Calu3 (cell line): ENCODE data around the gene MMAB. TPM values are rescaled to one million over a fixed set of nuclear protein-coding genes. Genes with fewer than 3 reads are reported as not detected.

Source experiments
- BruUV-seq: library from RNA; stranded (reverse); fragments of 400-500 nt; replicated peaks from 2 replicates; lab custom pipeline; 2021; lab: Mats Ljungman, UMichigan
- CTCF ChIA-PET: fragments of 300-600 bp; sonication (Branson Sonifier 250); formaldehyde crosslinking; loops from one replicate; lab custom pipeline; 2022; ENCODE audit warnings: antibody characterized with exemption; lab: Charles Lee
- DNase-seq: peaks from one replicate; pipeline ENCODE4 v3.0.0; 2022
- H3K27ac Mint-ChIP-seq: one replicate; pipeline ENCODE4 v1.8.0; 2022; ENCODE audit warnings: mixed read lengths; ENCODE audit not compliant: unreplicated experiment
- H3K27me3 Mint-ChIP-seq: one replicate; pipeline ENCODE4 v1.8.0; 2022; ENCODE audit warnings: mixed read lengths; ENCODE audit not compliant: unreplicated experiment
- H3K36me3 Mint-ChIP-seq: one replicate; pipeline ENCODE4 v1.8.0; 2022; ENCODE audit warnings: mild to moderate bottlenecking, moderate library complexity, mixed read lengths; ENCODE audit not compliant: insufficient read depth, unreplicated experiment
- H3K4me1 Mint-ChIP-seq: one replicate; pipeline ENCODE4 v1.8.0; 2022; ENCODE audit warnings: mild to moderate bottlenecking, low read depth, mixed read lengths; ENCODE audit not compliant: unreplicated experiment
- H3K4me3 Mint-ChIP-seq: one replicate; pipeline ENCODE4 v1.8.0; 2022; ENCODE audit warnings: mild to moderate bottlenecking, low read depth, moderate library complexity, mixed read lengths; ENCODE audit not compliant: unreplicated experiment
- H3K9me3 Mint-ChIP-seq: one replicate; pipeline ENCODE4 v1.8.0; 2022; ENCODE audit warnings: low read depth, mixed read lengths; ENCODE audit not compliant: unreplicated experiment
- intact Hi-C: fragments of 100-400 bp; cut with micrococcal nuclease; formaldehyde crosslinking; loops from one replicate; pipeline ENCODE4 v1.10.0; 2022; ENCODE audit not compliant: unreplicated experiment
- total RNA-seq: library from RNA; stranded (reverse); gene quantifications from 2 replicates; pipeline ENCODE4 v1.2.3, GENCODE V29; 2022
- TF ChIP-seq, protein P1 (sequence below): fragments of 200-600 bp; IDR thresholded peaks from one replicate; pipeline ENCODE4 v1.8.0; 2022; ENCODE audit warnings: antibody characterized with exemption; ENCODE audit not compliant: unreplicated experiment

Gene MMAB
- total RNA-seq, 1 experiment from 2014 or later = 82.8 TPM

DNA sequence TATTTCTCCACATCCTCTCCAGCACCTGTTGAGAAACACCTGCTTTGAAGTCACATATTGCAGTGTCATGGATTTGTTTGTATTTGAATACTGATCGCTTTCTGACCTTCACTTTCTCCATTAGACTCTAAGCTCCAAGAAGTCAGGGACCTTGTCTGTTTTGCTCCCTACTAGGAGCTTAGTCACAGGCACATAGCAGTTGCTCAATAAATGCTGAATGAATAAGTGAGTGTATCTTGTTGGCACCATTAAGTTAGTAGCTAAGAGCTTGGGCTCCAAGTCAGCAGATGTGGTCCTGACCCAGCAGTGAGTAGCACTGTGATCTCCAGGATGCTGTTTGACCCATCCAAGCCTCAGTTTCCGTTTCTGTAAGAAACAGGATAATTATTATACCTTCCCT lies 10.4 kb upstream of the MMAB start:
- H3K9me3 Mint-ChIP-seq = no peaks in the 10 kb centered on the region
- CTCF ChIA-PET = no interaction called here
- intact Hi-C loops = no loop called here

DNA sequence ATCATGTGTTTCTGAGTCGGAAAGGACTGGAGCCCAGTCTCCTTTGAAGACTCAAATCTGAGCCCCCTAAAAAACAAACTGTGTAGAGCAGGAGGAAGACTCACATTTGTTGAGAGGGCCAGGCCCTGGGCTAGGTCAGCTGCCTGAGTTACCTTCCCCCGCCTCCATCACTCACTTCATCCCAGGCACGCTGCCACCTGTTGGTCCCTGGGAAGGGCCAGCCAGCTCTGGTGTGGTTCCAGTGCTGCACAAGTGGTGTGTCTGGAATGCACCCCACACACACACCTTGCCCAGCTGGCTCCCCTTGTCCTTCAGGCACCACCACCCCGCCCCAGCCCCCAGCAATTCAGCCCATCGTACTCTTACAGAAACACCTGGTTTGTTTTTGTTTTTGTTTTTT lies 9.3 kb upstream of the MMAB start:
- peaks cover 19% of the 10 kb centered on the region for H3K4me1 Mint-ChIP-seq
- no peak overlapping the region for H3K27ac Mint-ChIP-seq
- no TSS peak for BruUV-seq
- TF ChIP-seq, protein P1, sequence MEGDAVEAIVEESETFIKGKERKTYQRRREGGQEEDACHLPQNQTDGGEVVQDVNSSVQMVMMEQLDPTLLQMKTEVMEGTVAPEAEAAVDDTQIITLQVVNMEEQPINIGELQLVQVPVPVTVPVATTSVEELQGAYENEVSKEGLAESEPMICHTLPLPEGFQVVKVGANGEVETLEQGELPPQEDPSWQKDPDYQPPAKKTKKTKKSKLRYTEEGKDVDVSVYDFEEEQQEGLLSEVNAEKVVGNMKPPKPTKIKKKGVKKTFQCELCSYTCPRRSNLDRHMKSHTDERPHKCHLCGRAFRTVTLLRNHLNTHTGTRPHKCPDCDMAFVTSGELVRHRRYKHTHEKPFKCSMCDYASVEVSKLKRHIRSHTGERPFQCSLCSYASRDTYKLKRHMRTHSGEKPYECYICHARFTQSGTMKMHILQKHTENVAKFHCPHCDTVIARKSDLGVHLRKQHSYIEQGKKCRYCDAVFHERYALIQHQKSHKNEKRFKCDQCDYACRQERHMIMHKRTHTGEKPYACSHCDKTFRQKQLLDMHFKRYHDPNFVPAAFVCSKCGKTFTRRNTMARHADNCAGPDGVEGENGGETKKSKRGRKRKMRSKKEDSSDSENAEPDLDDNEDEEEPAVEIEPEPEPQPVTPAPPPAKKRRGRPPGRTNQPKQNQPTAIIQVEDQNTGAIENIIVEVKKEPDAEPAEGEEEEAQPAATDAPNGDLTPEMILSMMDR = no peak
- peaks cover 40% of the 10 kb centered on the region for H3K36me3 Mint-ChIP-seq
- H3K27me3 Mint-ChIP-seq = no peaks in the 10 kb centered on the region
- DNase-seq = peak; percentile 39
- intact Hi-C loops = no loop called here
- CTCF ChIA-PET = interaction anchor here (0.5 to 0.7 kb wide), 2 partner anchors 29 to 875 kb away, joined by 3 read pairs; no protein-coding TSS in a partner anchor
- H3K4me3 Mint-ChIP-seq = no peak overlapping the region
- no peaks in the 10 kb centered on the region for H3K9me3 Mint-ChIP-seq

More for the DNA sequence above, 10.4 kb upstream of the MMAB start:
- Mint-ChIP-seq H3K4me1 (peaks cover 19% of the 10 kb centered on the region), H3K36me3 (peaks cover 44% of the 10 kb centered on the region), H3K4me3 (no peak overlapping the region), H3K27ac (no peak overlapping the region), H3K27me3 (no peaks in the 10 kb centered on the region)
- TF ChIP-seq, protein P1 = no peak
- DNase-seq = no peak
- BruUV-seq = no TSS peak

DNA sequence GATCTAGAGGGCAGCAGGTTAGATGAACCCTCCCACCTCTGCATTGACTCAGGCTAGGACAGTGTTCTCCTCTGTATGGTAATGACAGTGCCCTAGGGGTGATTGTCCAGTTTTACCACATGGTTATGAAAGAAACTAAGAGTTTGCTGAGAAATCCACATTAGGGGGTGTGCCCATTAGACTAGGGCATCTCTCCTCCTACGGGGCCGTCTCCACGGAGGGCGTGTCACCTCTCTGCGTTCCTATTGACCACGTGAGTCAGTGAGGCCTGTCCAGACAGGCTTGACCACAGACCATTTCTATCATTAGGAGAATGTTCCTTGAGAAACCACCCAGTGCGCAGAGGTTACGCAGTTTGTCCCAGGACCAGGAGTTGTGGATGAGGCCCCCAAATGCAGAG lies 8.6 kb upstream of the MMAB start:
- Mint-ChIP-seq H3K9me3 (no peaks in the 10 kb centered on the region), H3K27me3 (no peaks in the 10 kb centered on the region), H3K27ac (no peak overlapping the region), H3K36me3 (peaks cover 45% of the 10 kb centered on the region), H3K4me3 (no peak overlapping the region), H3K4me1 (peaks cover 19% of the 10 kb centered on the region)
- CTCF ChIA-PET = no interaction called here
- intact Hi-C loops = no loop called here
- peak; percentile 28 for DNase-seq
- TF ChIP-seq, protein P1 = no peak
- BruUV-seq = no TSS peak

GRCh38 chr12:109581334-109581691 lies 8.0 kb upstream of the MMAB start:
- Mint-ChIP-seq H3K27ac (no peak overlapping the region), H3K9me3 (no peaks in the 10 kb centered on the region), H3K36me3 (peaks cover 45% of the 10 kb centered on the region), H3K4me3 (no peak overlapping the region), H3K27me3 (no peaks in the 10 kb centered on the region), H3K4me1 (peaks cover 14% of the 10 kb centered on the region)
- CTCF ChIA-PET = no interaction called here
- DNase-seq = no peak
- intact Hi-C loops = no loop called here
- TF ChIP-seq, protein P1 = no peak
- BruUV-seq = no TSS peak
